ENCODE measurements around the gene ZNF18. TPM values are rescaled to one million over a fixed set of nuclear protein-coding genes. Genes with fewer than 3 reads are reported as not detected.

ZNF18 gene
- total and polyA plus RNA-seq, 2 of the 4 experiments (the other 2 are of a cell fraction): 4.5 to 11.7 TPM

GRCh38 chr17:11969565-11969964 lies 27.7 kb downstream of the ZNF18 start:
- H3K4me1 ChIP-seq (ENCODE audit: control insufficient read depth, insufficient read depth, low read length): no peaks in the 10 kb centered on the region
- H4K91ac ChIP-seq (ENCODE audit: insufficient read depth, low read depth, low read length): no peak overlapping the region
- H3K27ac ChIP-seq (ENCODE audit: insufficient read depth, low read length): no peak overlapping the region
- ChIA-PET POLR2A (ENCODE audit: unreplicated experiment) (no interaction called here), CTCF (no interaction called here)
- no peaks in the 10 kb centered on the region for H3K9me1 ChIP-seq (ENCODE audit: insufficient read depth, low read length)
- no peak overlapping the region for H3K4me3 ChIP-seq (ENCODE audit: insufficient read depth, low read depth, low read length)
- DNase-seq (no peak), ATAC-seq (ENCODE audit: low read depth) (no peak)
- H3K9me3 ChIP-seq (ENCODE audit: control insufficient read depth, insufficient read depth, low read length): no peaks in the 10 kb centered on the region; the same call in 1 of the 2 replicates
- dilution Hi-C loops (cut with HindIII; ENCODE audit: low sequenced_read_pairs, unreplicated experiment) (no loop called here), intact Hi-C loops (cut with micrococcal nuclease) (no loop called here), in situ Hi-C loops (cut with MboI; ENCODE audit: low sequenced_read_pairs) (no loop called here)
- no peak overlapping the region for H3K23ac ChIP-seq (ENCODE audit: low read depth, low read length)
- H3K14ac ChIP-seq (replicated peaks; ENCODE audit: low read depth, low read length): no peak overlapping the region
- no peak overlapping the region for H2AFZ ChIP-seq (replicated peaks; ENCODE audit: low read length, poor library complexity)
- no peak overlapping the region for H3K9ac ChIP-seq (ENCODE audit: low read depth, low read length)
- no peaks in the 10 kb centered on the region for H3K27me3 ChIP-seq (ENCODE audit: control insufficient read depth, insufficient read depth, low read length)
- no peak overlapping the region for H4K8ac ChIP-seq (ENCODE audit: low read depth in 2 of 2, low read length in 2 of 2)
- H3K18ac ChIP-seq (ENCODE audit: low read depth, low read length): no peak overlapping the region
- no peak for TF ChIP-seq MXI1 (IDR thresholded peaks at IDR 0.05; ENCODE audit: borderline replicate concordance, low read depth, low read length)
- no peak for TF ChIP-seq SMC3 (IDR thresholded peaks at IDR 0.05; ENCODE audit: low read depth, low read length)
- no peak for TF ChIP-seq MAZ (IDR thresholded peaks at IDR 0.05; ENCODE audit: borderline replicate concordance, low read depth, low read length)
- TF ChIP-seq RCOR1 (IDR thresholded peaks at IDR 0.05; ENCODE audit: insufficient replicate concordance, low read length): no peak
- TF ChIP-seq ELK1 (IDR thresholded peaks at IDR 0.05; ENCODE audit: borderline replicate concordance, low read depth, low read length): no peak
- TF ChIP-seq CTCF (conservative IDR thresholded peaks at IDR 0.05; ENCODE audit: low read depth, low read length): no peak
- no peak for TF ChIP-seq NFE2L2 (IDR thresholded peaks at IDR 0.05; ENCODE audit: low read depth, low read length)
- TF ChIP-seq POLR2A (IDR thresholded peaks at IDR 0.05; ENCODE audit: low read depth, low read length): no peak
- TF ChIP-seq CEBPB (IDR thresholded peaks at IDR 0.05; ENCODE audit: low read depth, low read length): no peak
- TF ChIP-seq USF2 (IDR thresholded peaks at IDR 0.05; ENCODE audit: low read depth, low read length): no peak
- TF ChIP-seq RFX5 (IDR thresholded peaks at IDR 0.05; ENCODE audit: low read depth, low read length): no peak
- no peak for TF ChIP-seq BHLHE40 (IDR thresholded peaks at IDR 0.05; ENCODE audit: low read depth, low read length)
- TF ChIP-seq CHD1 (IDR thresholded peaks at IDR 0.05; ENCODE audit: low read depth, low read length): no peak
- TF ChIP-seq MAFK (IDR thresholded peaks at IDR 0.05; ENCODE audit: low read depth, low read length): no peak
- H2BK15ac ChIP-seq (ENCODE audit: low read depth, low read length): no peak overlapping the region
- H3K56ac ChIP-seq (ENCODE audit: extremely low read depth, insufficient read depth, low read length): no peak overlapping the region
- no peaks in the 10 kb centered on the region for H4K20me1 ChIP-seq (ENCODE audit: insufficient read depth, low read length)
- BruUV-seq (replicated peaks): no TSS peak
- no peak overlapping the region for H2BK120ac ChIP-seq (ENCODE audit: low read depth, low read length)
- no peak overlapping the region for H2AK5ac ChIP-seq (ENCODE audit: low read depth, low read length)
- no peak overlapping the region for H3K4me2 ChIP-seq (ENCODE audit: low read depth, low read length)
- H2AK9ac ChIP-seq (replicated peaks; ENCODE audit: low read depth, low read length, poor library complexity): no peak overlapping the region
- H2BK5ac ChIP-seq (ENCODE audit: low read depth, low read length, poor library complexity, severe bottlenecking): no peak overlapping the region
- WGBS, 2 experiments (ENCODE audit: extremely low coverage in 2 of 2, insufficient read length in 1 of 2): 83% methylated on average over 1 of the region's 2 CpGs; no CpG with 5 or more reads in 1 of the 2 experiments
- H3K36me3 ChIP-seq (ENCODE audit: control insufficient read depth, insufficient read depth, low read length): no peaks in the 10 kb centered on the region
- H4K5ac ChIP-seq (ENCODE audit: low read depth, low read length): no peak overlapping the region
- no peak overlapping the region for H3K4ac ChIP-seq (ENCODE audit: low read depth, low read length)
- no peaks in the 10 kb centered on the region for H3K79me1 ChIP-seq (ENCODE audit: low read depth in 1 of 2, low read length in 2 of 2)
- no peak overlapping the region for H2BK20ac ChIP-seq (ENCODE audit: low read depth, low read length)

Data from IMR-90 (cell line).